Heart left ventricle (tissue), 16 donors: ENCODE data around the gene AGTRAP. TPM values are rescaled to one million over a fixed set of nuclear protein-coding genes. Genes with fewer than 3 reads are reported as not detected.

Source experiments
- ATAC-seq, 4 donors: fragments of 200-7000 bp; cut with Tn5 transposase; one replicate each; pipeline ENCODE4 v1.9.1; 2020 to 2022; ENCODE audit warnings: moderate library complexity in 4 of 4, mild to moderate bottlenecking in 3 of 4, moderate number of reproducible peaks in 1 of 4
- DNase-seq, 5 donors: peaks; one replicate each; pipeline ENCODE4 v3.0.0-alpha.2; 2020
- H3K27ac ChIP-seq, 12 donors: fragments of 200-600 bp; sonication (generic) in 4 of 12; one replicate each; pipeline versions ENCODE4 v1.5.0 to v1.8.0; 2016 to 2022; ENCODE audit warnings: mild to moderate bottlenecking in 2 of 12
- H3K27me3 ChIP-seq, 9 donors: fragments of 200-600 bp; sonication (generic) in 2 of 9; one replicate each; pipeline versions ENCODE4 v1.5.1 to v1.8.0; 2016 to 2022; ENCODE audit warnings: mild to moderate bottlenecking in 3 of 9
- H3K36me3 ChIP-seq, 9 donors: fragments of 200-600 bp; sonication (generic) in 2 of 9; one replicate each; pipeline versions ENCODE4 v1.5.0 to v1.8.0; 2018 to 2022; ENCODE audit warnings: mild to moderate bottlenecking in 2 of 9
- H3K4me1 ChIP-seq, 12 donors: fragments of 200-600 bp; sonication (generic) in 4 of 12; one replicate each; pipeline versions ENCODE4 v1.5.0 to v1.8.0; 2016 to 2022; ENCODE audit warnings: mild to moderate bottlenecking in 3 of 12
- H3K4me3 ChIP-seq, 12 donors: fragments of 200-600 bp; sonication (generic) in 4 of 12; one replicate each; pipeline versions ENCODE4 v1.5.0 to v1.8.0; 2017 to 2022; ENCODE audit warnings: mild to moderate bottlenecking in 9 of 12, moderate library complexity in 4 of 12
- H3K9me3 ChIP-seq, 12 donors: fragments of 200-600 bp; sonication (generic) in 4 of 12; one replicate each; pipeline versions ENCODE4 v1.5.0 to v1.8.0; 2016 to 2022; ENCODE audit warnings: mild to moderate bottlenecking in 1 of 12
- CTCF ChIP-seq, 12 donors: fragments of 200-600 bp; sonication (generic) in 4 of 12; IDR thresholded peaks; one replicate each; pipeline versions ENCODE4 v1.5.0 to v1.8.0; 2018 to 2022; ENCODE audit warnings: antibody characterized with exemption in 12 of 12, mild to moderate bottlenecking in 5 of 12
- POLR2A ChIP-seq, 2 donors: fragments of 450-650 bp; IDR thresholded peaks; one replicate each; pipeline ENCODE4 v1.6.1; 2017; ENCODE audit warnings: antibody characterized with exemption in 2 of 2, mild to moderate bottlenecking in 2 of 2, moderate library complexity in 2 of 2
- WGBS, 4 donors: extraction: QIAGEN DNeasy Blood & Tissue Kit in 2 of 4; methylation state at CpG; one replicate each; pipeline versions ENCODE4 v1.1.5 to v1.1.7; 2013 to 2018; 5-methylcytosine and 5-hydroxymethylcytosine counted together
- intact Hi-C, 10 donors: fragments of 100-400 bp; cut with DNase I; formaldehyde crosslinking; loops; one replicate each; pipeline versions ENCODE4 v1.11.1 to v1.14.2; 2022
- polyA plus RNA-seq, 2 donors: library from polyadenylated mRNA; stranded (reverse); fragments of 200-250 nt; gene quantifications; one replicate each; pipeline ENCODE4 v1.2.3, GENCODE V29; 2013
- total RNA-seq, 9 donors: library from RNA; depleted of rRNA in 2 of 9; stranded (reverse); fragments of >200 nt in 2 of 9; fragmentation: NEBNext Ultra II Directional in 3 of 9; extraction: Animal tissue kit (Norgen Biotek cat#: 25700) in 3 of 9; gene quantifications; one replicate each; pipeline versions ENCODE4 v1.1.0 to v1.2.4, GENCODE V29; 2016 to 2023
- donor health status: ischemic (EF 13 %, LVEDD 7.1; RV severe dilation, severe dysfunction).
- donor health status: healthy with polysubstance abuse.
- donor health status: DM: no; HTN: yes; CAD: no.
- donor health status: DM: no; HTN: no; CAD: no.
- donor health status: ischemic (EF 25% LVEDD 6.9; RV normal size, moderate dysfunction).
- donor health status: ischemic (EF 25% LVEDD 5.7; RV mildly dilated, moderate dysfunction).
- donor health status: healthy.
- donor health status: DM: yes; HTN: yes; CAD: no.
- donor health status: ischemic (EF 35%, LVEDD 5.7; RV mildly dilated, moderate dysfunction).
- donor health status: nonischemic (EF 11% LVEDD 7.7; RV severe dilation, severe dysfunction).
- donor health status: DM: yes; HTN: yes; CAD: no.
- donor health status: PGD.
- donor health status: ischemic (EF 29% LVEDD 5.4; RV normal size, mild dysfunction).
- donor health status: nonischemic (EF 23%, LVEDD 6.1; RV moderate dilation, normal function).

The AGTRAP gene
- total and polyA plus RNA-seq, 11 donors = 11.8 to 134 (median 24.5) TPM

GRCh38 chr1:11744287-11744686 is 8.4 kb downstream of the AGTRAP start:
- ATAC-seq (no peak), DNase-seq (peak in 1 of 5 donors; percentile 38)
- no peak overlapping the region for H3K4me3 ChIP-seq
- intact Hi-C loops = no loop called here
- H3K9me3 ChIP-seq = no peaks in the 10 kb centered on the region
- no peak overlapping the region for H3K27ac ChIP-seq
- TF ChIP-seq CTCF (IDR thresholded peaks at IDR 0.05) (no peak), POLR2A (IDR thresholded peaks at IDR 0.05) (no peak)
- H3K4me1 ChIP-seq = peaks cover 0 to 35% (median 9%) of the 10 kb centered on the region in 12 donors
- WGBS, 4 donors = 75 to 88% (median 84%) methylated on average over 9 of the region's 9 CpGs
- H3K27me3 ChIP-seq = no peaks in the 10 kb centered on the region
- H3K36me3 ChIP-seq = peaks cover 0 to 39% (median 16%) of the 10 kb centered on the region in 9 donors

- H3K27me3 ChIP-seq = no peaks in the 10 kb centered on the region
- no peaks in the 10 kb centered on the region for H3K9me3 ChIP-seq
- peak overlapping the region in 2 of 12 donors; percentile 33 to 74 for H3K27ac ChIP-seq
- intact Hi-C loops = no loop called here
- DNase-seq = no peak
- TF ChIP-seq CTCF (IDR thresholded peaks at IDR 0.05) (no peak), POLR2A (IDR thresholded peaks at IDR 0.05) (no peak)
- 87 to 92% (median 90%) methylated on average over 6 of the region's 6 CpGs for WGBS, 4 donors
- no peak for ATAC-seq
- H3K4me1 ChIP-seq = peaks cover 0 to 17% (median 7%) of the 10 kb centered on the region in 12 donors
- H3K4me3 ChIP-seq = no peak overlapping the region
- peaks cover 0 to 55% (median 29%) of the 10 kb centered on the region in 9 donors for H3K36me3 ChIP-seq
Observed at GRCh38 chr1:11746092-11746491, 10.2 kb downstream of the AGTRAP start.

GRCh38 chr1:11746795-11747487 is 11.0 kb downstream of the AGTRAP start:
- Histone ChIP-seq H3K9me3 (no peaks in the 10 kb centered on the region), H3K4me1 (peaks cover 0 to 15% (median 7%) of the 10 kb centered on the region in 12 donors), H3K4me3 (no peak overlapping the region), H3K27ac (peak overlapping the region in 8 of 12 donors; percentile 20 to 76 (median 52)), H3K36me3 (peaks cover 0 to 58% (median 29%) of the 10 kb centered on the region in 9 donors), H3K27me3 (no peaks in the 10 kb centered on the region)
- DNase-seq = peak in 3 of 5 donors; percentile 56 to 62 (median 61)
- ATAC-seq = peak; percentile 40 to 73 (median 67)
- TF ChIP-seq CTCF (IDR thresholded peaks at IDR 0.05) (no peak), POLR2A (IDR thresholded peaks at IDR 0.05) (no peak)
- intact Hi-C loops = no loop called here
- 56 to 68% (median 62%) methylated on average over 20 of the region's 20 CpGs for WGBS, 4 donors

GRCh38 chr1:11748294-11749202 is 12.6 kb downstream of the AGTRAP start:
- DNase-seq (no peak), ATAC-seq (peak in 1 of 4 donors; percentile 1)
- intact Hi-C loops = no loop called here
- Histone ChIP-seq H3K4me1 (peaks cover 0 to 15% (median 5%) of the 10 kb centered on the region in 12 donors), H3K27me3 (no peaks in the 10 kb centered on the region), H3K4me3 (no peak overlapping the region), H3K9me3 (no peaks in the 10 kb centered on the region), H3K36me3 (peaks cover 0 to 58% (median 29%) of the 10 kb centered on the region in 9 donors), H3K27ac (no peak overlapping the region)
- 93 to 97% (median 96%) methylated on average over 23 to 27 of the region's 27 CpGs for WGBS, 4 donors
- TF ChIP-seq POLR2A (IDR thresholded peaks at IDR 0.05) = no peak
- TF ChIP-seq CTCF (IDR thresholded peaks at IDR 0.05) = no peak
